Measurements from ENCODE around the gene BAZ1B.

BAZ1B gene

DNA sequence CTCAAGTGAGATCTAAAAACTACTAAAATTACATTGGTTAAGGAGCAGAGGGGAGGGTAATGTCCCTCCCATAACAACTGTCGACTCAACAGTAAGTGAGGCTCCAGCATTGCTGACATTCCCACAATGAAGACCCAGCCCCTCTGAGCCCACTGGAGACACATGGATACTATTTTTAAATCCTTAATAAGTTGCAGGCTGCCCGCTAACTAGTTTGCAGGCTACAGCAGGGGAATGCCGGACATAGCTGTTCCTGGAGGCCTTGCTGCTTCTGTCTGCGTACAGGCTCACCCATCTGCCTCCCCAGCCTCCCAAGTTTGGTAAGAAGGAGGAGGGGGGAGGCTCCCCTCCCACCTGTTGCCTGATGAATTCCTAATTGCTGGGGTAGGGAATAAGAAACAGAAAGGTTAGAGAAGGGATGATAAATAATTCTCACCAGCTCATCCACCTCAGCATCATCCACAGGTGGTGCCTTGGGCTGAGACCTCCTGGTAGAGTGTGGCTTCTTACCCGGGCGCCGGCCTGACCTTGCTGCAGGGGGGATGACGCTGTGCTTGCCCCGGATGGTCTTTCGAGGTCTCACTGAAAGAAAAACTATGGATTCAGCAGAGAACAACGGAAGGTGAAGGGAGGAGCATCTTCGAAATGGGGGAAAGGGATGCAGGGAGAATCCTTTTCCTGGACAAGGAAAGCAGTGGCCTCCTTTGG is 78.4 kb downstream of the BAZ1B start:
- Mint-ChIP-seq H3K4me3 (no peak overlapping the region), H3K9me3 (no peaks in the 10 kb centered on the region), H3K27ac (peak overlapping the region in 1 of 2 donors; percentile 15), H3K27me3 (no peaks in the 10 kb centered on the region), H3K36me3 (ENCODE audit: insufficient read depth) (peaks cover 77% of the 10 kb centered on the region), H3K4me1 (ENCODE audit: low read depth in 2 of 2) (peaks cover 3 to 10% of the 10 kb centered on the region in 2 donors)
- no peak for ATAC-seq (replicated peaks)
- no peak for DNase-seq

DNA sequence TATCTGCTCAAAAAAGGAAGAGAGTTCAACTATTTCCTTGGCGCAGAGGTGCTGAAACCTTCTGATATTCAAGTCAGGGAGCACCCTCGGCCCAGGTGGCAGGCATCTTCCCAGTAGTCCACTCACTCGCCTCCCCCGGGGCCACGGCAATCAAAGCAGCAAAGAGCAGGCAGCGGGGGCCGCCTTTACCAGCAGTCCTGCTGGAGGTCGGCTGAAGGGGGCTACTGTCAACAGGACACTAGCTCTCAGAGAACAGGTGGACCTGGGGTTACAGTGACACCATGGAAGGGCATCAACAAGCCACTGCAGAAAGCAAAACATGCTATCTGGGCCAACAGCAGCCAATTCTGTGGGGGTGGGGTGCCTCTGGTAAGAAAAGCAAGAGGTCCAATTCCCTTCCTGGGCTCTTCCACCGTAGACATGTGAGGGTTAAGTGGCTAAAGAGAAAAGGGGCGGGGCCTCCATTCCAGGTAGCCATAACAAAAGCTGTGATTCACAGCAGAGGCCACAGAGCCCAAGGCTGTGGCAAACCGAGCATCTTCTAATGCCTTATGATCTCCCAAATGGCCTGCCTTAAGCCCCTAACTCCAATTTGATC is 79.1 kb downstream of the BAZ1B start:
- H3K27me3 Mint-ChIP-seq, result no peaks in the 10 kb centered on the region
- peaks cover 74% of the 10 kb centered on the region for H3K36me3 Mint-ChIP-seq (ENCODE audit: insufficient read depth)

DNA sequence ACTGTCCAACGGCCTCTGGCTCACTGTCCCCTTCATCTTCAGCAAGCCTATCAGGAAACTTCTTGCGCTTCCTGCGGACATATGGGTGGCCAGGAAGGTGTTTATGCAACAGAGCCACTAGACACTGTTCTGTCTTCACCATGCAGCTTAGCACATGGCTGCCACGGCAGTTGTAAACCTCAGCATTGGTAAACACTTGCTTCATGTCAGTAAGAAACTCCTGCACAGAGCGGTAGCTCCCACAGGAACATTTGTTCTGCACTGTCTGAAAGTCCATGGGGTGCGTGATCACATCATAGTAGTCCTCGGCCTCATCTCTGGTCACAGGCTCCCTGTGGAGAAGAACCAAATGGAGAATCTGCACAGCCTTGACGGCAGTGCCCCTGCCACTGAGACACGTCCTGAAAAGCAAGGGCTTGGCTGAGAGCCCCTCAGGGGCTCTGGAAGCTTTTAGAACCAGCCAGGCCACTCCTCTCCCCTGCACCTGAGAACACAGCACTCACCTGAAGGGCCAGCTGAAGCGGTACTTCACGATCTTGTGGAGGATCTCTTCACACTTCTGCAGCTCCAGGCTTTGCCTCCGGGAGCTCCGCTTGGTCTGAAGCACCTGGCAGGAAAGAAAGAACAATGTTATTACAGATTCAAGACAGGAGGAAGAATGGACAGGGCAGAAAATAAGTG is 79.7 kb downstream of the BAZ1B start:
- H3K36me3 Mint-ChIP-seq (ENCODE audit: insufficient read depth), result peaks cover 67% of the 10 kb centered on the region
- peak overlapping the region in 1 of 2 donors; percentile 75 for H3K27ac Mint-ChIP-seq

More for the DNA sequence above, 79.1 kb downstream of the BAZ1B start:
- H3K4me1 Mint-ChIP-seq (ENCODE audit: low read depth in 2 of 2), result peaks cover 3 to 8% of the 10 kb centered on the region in 2 donors
- no peak for DNase-seq
- H3K9me3 Mint-ChIP-seq, result no peaks in the 10 kb centered on the region
- H3K27ac Mint-ChIP-seq, result peak overlapping the region in 1 of 2 donors; percentile 75
- no peak overlapping the region for H3K4me3 Mint-ChIP-seq
- no peak for ATAC-seq (replicated peaks)

DNA sequence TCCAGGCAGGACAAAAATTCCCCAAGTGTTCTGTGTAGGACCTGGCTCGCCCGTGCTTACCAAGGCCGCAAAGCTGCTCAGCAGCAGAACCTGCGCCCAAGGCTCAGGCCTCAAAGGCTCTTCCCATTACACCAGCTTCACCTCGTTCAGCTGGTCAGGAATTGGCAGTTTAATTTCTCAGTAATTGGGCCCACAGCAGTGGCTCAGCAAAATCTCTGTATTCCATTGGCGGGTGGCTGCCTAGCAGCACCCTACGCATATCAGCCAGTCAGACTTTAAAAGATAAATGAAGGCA is 82.7 kb downstream of the BAZ1B start:
- Mint-ChIP-seq H3K36me3 (ENCODE audit: insufficient read depth) (peaks cover 38% of the 10 kb centered on the region), H3K4me1 (ENCODE audit: low read depth in 2 of 2) (peaks cover 5 to 7% of the 10 kb centered on the region in 2 donors), H3K9me3 (no peaks in the 10 kb centered on the region), H3K4me3 (no peak overlapping the region), H3K27ac (peak overlapping the region in 1 of 2 donors; percentile 77), H3K27me3 (no peaks in the 10 kb centered on the region)
- DNase-seq (no peak), ATAC-seq (replicated peaks) (no peak)

More for the DNA sequence above, 79.7 kb downstream of the BAZ1B start:
- DNase-seq, result no peak
- Mint-ChIP-seq H3K4me3 (no peak overlapping the region), H3K9me3 (no peaks in the 10 kb centered on the region), H3K4me1 (ENCODE audit: low read depth in 2 of 2) (peaks cover 3 to 8% of the 10 kb centered on the region in 2 donors), H3K27me3 (no peaks in the 10 kb centered on the region)
- ATAC-seq (replicated peaks), result no peak

DNA sequence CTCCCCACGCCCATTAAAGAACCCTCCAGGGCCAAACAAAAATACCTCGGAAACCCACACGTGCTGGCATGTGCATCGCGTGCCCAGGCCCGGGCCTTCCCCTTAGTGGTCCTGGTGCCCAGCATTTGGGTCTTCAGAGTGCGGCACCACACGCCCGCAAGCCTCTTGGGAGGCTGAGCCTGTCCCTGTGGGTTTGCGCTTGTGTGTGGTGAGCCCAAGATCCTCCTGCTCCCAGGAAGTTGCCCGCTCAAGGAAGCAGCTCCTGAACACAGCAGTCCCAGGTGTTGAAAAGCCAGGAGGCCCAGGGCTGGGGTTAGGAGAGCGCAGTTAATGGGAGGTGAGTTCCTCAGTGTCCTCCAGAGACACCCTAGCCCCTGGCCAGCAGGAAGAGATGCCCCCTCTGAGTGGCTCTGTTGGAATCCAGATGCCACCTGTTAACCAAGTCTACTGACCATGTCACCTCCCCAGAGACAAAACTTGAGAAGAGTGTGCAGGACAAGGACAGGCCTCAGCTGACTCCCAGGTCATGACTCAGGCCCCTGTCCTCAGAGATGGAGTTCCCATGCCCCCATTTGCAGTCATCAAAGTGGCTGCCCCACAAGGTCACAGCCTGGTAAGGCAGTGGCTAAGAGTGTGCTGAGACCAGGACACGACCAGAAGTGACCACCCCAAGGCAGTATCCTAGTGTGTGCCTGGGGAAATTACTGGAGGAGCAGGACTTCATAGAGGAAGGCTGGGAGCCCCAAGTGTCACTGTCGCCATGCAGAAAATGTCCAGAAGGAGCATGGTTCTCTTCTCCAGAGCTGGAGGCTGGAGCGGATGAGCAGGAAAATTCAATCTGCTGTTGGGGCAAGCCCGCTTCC is 83.3 kb downstream of the BAZ1B start:
- peaks cover 5 to 7% of the 10 kb centered on the region in 2 donors for H3K4me1 Mint-ChIP-seq (ENCODE audit: low read depth in 2 of 2)
- peaks cover 39% of the 10 kb centered on the region for H3K36me3 Mint-ChIP-seq (ENCODE audit: insufficient read depth)
- H3K9me3 Mint-ChIP-seq, result no peaks in the 10 kb centered on the region
- H3K27ac Mint-ChIP-seq, result no peak overlapping the region
- no peak overlapping the region for H3K4me3 Mint-ChIP-seq
- no peak for DNase-seq
- no peaks in the 10 kb centered on the region for H3K27me3 Mint-ChIP-seq
- no peak for ATAC-seq (replicated peaks)

DNA sequence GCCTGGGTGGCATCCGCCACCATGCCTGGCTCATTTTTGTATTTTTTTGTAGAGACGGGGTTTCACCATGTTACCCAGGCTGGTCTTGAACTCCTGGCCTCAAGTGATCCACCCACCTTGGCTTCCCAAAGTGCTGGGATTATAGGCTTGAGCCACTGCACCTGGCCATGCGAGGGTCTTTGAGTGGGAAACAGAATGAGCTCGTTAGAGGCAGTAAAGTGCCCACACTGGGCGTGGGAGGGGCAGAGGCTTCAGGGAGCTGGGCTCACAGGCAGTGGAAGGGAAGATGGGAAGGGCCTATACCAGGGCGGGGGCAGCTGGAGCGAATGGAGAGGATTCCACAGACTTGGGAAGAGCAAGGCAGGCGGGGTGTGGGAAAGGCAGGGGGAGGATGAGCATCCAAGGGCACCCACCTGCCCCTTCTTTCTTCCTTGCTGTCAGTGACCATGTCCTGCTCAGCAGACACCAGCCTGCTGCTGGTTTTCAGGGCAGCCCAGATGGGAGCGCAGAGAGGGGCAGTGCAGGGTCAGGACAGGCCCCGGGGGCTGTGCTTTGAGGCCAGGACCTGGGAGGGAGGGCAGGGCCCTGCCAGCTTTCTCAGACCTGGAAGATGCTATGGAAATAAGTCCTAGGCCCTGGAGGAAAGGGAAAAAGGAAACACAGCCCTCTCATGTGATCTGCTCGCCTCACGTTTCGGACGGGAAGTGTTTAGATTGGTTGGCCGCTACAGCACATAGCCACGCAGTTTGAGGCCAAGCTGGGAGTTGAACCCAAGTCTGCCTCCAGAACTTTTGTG is 84.3 kb downstream of the BAZ1B start:
- H3K27me3 Mint-ChIP-seq, result no peaks in the 10 kb centered on the region
- no peak overlapping the region for H3K4me3 Mint-ChIP-seq
- DNase-seq (no peak), ATAC-seq (replicated peaks) (no peak)
- peaks cover 5 to 6% of the 10 kb centered on the region in 2 donors for H3K4me1 Mint-ChIP-seq (ENCODE audit: low read depth in 2 of 2)
- no peaks in the 10 kb centered on the region for H3K9me3 Mint-ChIP-seq
- H3K36me3 Mint-ChIP-seq (ENCODE audit: insufficient read depth), result peaks cover 40% of the 10 kb centered on the region
- H3K27ac Mint-ChIP-seq, result peak overlapping the region in 1 of 2 donors; percentile 13

DNA sequence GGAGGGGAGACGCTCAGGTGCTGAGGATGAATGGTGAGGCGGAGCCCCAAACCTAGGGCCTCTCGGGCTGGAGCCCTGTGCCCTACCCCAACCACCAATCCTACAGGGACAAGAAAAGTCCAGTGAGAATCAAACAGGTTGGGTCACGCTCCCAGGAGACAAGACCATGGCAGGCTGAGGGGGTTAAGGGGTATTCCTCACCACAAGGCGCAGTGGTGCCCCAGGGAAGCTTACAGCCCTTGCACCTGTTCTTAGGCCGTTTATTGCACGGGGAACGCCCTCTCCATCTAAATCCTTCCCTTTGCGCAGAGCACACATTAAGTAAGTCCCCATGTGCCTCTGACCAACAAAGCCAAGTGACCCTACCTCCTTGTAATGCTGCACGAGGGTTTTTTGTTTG is 85.0 kb downstream of the BAZ1B start:
- Mint-ChIP-seq H3K4me3 (no peak overlapping the region), H3K4me1 (ENCODE audit: low read depth in 2 of 2) (peaks cover under 1 to 4% of the 10 kb centered on the region in 2 donors), H3K27me3 (no peaks in the 10 kb centered on the region), H3K9me3 (no peaks in the 10 kb centered on the region), H3K36me3 (ENCODE audit: insufficient read depth) (peaks cover 34% of the 10 kb centered on the region), H3K27ac (no peak overlapping the region)
- DNase-seq, result no peak
- no peak for ATAC-seq (replicated peaks)

DNA sequence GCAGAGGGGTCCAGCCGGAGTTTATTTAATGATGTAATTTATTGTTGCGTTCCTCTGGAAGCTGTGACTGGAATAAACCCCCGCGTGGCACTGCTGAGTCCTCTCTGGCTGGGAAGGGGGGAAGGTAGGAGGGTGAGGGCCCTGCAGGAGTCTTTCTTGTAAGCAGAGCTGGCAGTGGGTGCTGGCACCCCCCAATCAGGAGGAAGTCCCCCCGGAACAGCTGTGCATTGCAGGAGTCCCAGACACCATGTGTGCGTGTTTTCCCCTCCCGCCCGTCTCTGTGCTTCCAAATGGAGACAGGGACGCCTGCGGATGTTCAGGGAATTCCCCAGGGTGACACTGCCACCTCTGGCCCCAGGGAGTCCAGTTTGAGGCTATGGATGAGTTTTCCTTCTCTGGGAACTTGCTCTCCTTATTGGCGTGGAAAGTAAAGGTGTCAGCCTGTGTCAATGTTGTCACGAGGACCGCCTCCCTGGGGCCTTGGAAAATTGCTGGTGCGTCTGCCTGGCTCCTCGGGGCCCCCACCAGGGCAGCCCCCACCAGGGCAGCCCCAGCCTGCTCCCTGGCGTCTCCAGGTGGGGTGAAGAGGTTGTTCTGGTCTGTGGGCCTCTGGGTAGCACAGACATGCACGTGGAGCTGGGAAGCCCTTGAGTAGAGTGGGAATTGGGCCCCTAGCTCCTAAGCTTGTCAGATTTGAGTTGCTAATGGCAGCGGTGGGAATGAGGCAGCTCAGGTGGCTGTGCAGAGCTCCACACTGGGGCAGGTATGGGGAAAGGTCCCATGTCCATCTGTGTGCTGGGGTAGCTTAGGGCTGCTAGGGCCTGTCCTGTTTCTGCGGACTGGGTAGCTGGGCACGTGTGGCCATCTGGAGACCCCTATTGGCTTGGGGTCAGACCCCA is 85.8 kb downstream of the BAZ1B start:
- Mint-ChIP-seq H3K4me3 (no peak overlapping the region), H3K27ac (no peak overlapping the region), H3K36me3 (ENCODE audit: insufficient read depth) (peaks cover 27% of the 10 kb centered on the region), H3K4me1 (ENCODE audit: low read depth in 2 of 2) (peaks cover 0 to 5% of the 10 kb centered on the region in 2 donors), H3K9me3 (no peaks in the 10 kb centered on the region), H3K27me3 (no peaks in the 10 kb centered on the region)
- DNase-seq (no peak), ATAC-seq (replicated peaks) (no peak)

DNA sequence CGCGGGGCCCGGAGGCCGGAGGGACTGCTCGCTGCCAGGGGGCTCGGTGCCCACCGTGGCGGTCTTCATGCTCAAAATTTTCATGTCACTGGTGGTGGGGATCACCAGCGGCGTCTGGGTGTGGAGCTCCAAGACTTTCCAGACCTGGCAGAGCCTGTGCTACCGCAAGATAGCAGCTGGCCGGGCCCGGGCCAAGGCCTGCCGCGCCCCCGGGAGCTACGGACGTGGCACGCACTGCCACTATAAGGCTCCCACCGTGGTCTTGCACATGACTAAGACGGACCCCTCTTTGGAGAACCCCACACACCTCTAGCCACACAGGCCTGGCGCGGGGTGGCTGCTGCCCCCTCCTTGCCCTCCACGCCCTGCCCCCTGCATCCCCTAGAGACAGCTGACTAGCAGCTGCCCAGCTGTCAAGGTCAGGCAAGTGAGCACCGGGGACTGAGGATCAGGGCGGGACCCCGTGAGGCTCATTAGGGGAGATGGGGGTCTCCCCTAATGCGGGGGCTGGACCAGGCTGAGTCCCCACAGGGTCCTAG is 86.6 kb downstream of the BAZ1B start:
- H3K36me3 Mint-ChIP-seq (ENCODE audit: insufficient read depth), result peaks cover 23% of the 10 kb centered on the region
- H3K4me3 Mint-ChIP-seq, result peak overlapping the region; percentile 44 to 70
- DNase-seq (no peak), ATAC-seq (replicated peaks) (no peak)
- H3K9me3 Mint-ChIP-seq, result no peaks in the 10 kb centered on the region
- H3K27ac Mint-ChIP-seq, result no peak overlapping the region
- no peaks in the 10 kb centered on the region for H3K27me3 Mint-ChIP-seq
- peaks cover 0 to 5% of the 10 kb centered on the region in 2 donors for H3K4me1 Mint-ChIP-seq (ENCODE audit: low read depth in 2 of 2)

DNA sequence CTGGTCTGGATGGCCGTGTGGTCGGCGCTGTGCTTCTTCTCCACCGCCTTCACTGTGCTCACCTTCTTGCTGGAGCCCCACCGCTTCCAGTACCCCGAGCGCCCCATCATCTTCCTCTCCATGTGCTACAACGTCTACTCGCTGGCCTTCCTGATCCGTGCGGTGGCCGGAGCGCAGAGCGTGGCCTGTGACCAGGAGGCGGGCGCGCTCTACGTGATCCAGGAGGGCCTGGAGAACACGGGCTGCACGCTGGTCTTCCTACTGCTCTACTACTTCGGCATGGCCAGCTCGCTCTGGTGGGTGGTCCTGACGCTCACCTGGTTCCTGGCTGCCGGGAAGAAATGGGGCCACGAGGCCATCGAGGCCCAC is 87.4 kb downstream of the BAZ1B start:
- DNase-seq (no peak), ATAC-seq (replicated peaks) (no peak)
- peaks cover 0 to 4% of the 10 kb centered on the region in 2 donors for H3K27me3 Mint-ChIP-seq
- peaks cover 0 to 8% of the 10 kb centered on the region in 2 donors for H3K4me1 Mint-ChIP-seq (ENCODE audit: low read depth in 2 of 2)
- peaks cover 14% of the 10 kb centered on the region for H3K36me3 Mint-ChIP-seq (ENCODE audit: insufficient read depth)
- peak overlapping the region; percentile 44 to 70 for H3K4me3 Mint-ChIP-seq
- no peaks in the 10 kb centered on the region for H3K9me3 Mint-ChIP-seq
- no peak overlapping the region for H3K27ac Mint-ChIP-seq

DNA sequence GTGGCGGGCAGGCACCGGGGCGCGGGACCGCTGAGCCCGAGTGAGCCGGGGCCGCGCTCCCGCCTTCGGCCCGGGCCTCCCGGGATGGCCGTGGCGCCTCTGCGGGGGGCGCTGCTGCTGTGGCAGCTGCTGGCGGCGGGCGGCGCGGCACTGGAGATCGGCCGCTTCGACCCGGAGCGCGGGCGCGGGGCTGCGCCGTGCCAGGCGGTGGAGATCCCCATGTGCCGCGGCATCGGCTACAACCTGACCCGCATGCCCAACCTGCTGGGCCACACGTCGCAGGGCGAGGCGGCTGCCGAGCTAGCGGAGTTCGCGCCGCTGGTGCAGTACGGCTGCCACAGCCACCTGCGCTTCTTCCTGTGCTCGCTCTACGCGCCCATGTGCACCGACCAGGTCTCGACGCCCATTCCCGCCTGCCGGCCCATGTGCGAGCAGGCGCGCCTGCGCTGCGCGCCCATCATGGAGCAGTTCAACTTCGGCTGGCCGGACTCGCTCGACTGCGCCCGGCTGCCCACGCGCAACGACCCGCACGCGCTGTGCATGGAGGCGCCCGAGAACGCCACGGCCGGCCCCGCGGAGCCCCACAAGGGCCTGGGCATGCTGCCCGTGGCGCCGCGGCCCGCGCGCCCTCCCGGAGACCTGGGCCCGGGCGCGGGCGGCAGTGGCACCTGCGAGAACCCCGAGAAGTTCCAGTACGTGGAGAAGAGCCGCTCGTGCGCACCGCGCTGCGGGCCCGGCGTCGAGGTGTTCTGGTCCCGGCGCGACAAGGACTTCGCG is 88.0 kb downstream of the BAZ1B start:
- Mint-ChIP-seq H3K9me3 (no peaks in the 10 kb centered on the region), H3K4me1 (ENCODE audit: low read depth in 2 of 2) (peaks cover 0 to 8% of the 10 kb centered on the region in 2 donors), H3K36me3 (ENCODE audit: insufficient read depth) (peaks cover 8% of the 10 kb centered on the region), H3K27ac (no peak overlapping the region), H3K27me3 (peaks cover 0 to 7% of the 10 kb centered on the region in 2 donors), H3K4me3 (peak overlapping the region; percentile 44 to 70)
- DNase-seq, result peak in 2 of 3 experiments; percentile 11 to 15
- ATAC-seq (replicated peaks), result peak; percentile 50
